Caco-2 (cell line): ENCODE measurements around the gene NDUFS4. TPM values are rescaled to one million over a fixed set of nuclear protein-coding genes. Genes with fewer than 3 reads are reported as not detected.

ENCODE experiments used
- BruUV-seq: library from RNA; stranded (reverse); fragments of 400-500 nt; replicated peaks from 2 replicates; lab custom pipeline; 2021; lab: Mats Ljungman, UMichigan
- CTCF ChIA-PET: fragments of 300-600 bp; sonication (Branson Sonifier 250); formaldehyde crosslinking; loops from one replicate; lab custom pipeline; 2022; ENCODE audit warnings: antibody characterized with exemption; lab: Charles Lee
- POLR2A ChIA-PET: fragments of 300-600 bp; sonication (Branson Sonifier 250); formaldehyde crosslinking; loops from one replicate; lab custom pipeline; 2022; ENCODE audit warnings: antibody characterized with exemption; lab: Charles Lee
- DNase-seq, 2 experiments: peaks; one replicate each; pipeline versions ENCODE4 v3.0.0 to v3.0.0-alpha.2; 2020 to 2022
- H3K27me3 ChIP-seq: replicated peaks from 2 replicates; pipeline ENCODE4 v1.6.0; 2011; ENCODE audit warnings: low read length; ENCODE audit not compliant: control insufficient read depth, insufficient read depth
- H3K36me3 ChIP-seq: 2 replicates; pipeline ENCODE4 v1.5.1; 2011; ENCODE audit warnings: low read length; ENCODE audit not compliant: control insufficient read depth, insufficient read depth
- H3K4me1 ChIP-seq: fragments of 250-450 bp; sonication (Bioruptor Pico); 2 replicates; pipeline ENCODE4 v1.5.1; 2020; ENCODE audit warnings: mild to moderate bottlenecking
- H3K4me3 ChIP-seq: 2 replicates; pipeline ENCODE4 v1.5.1; 2011; ENCODE audit warnings: low read depth, mild to moderate bottlenecking, control low read depth, low read length
- H3K9me3 ChIP-seq: fragments of 250-450 bp; sonication (Bioruptor Pico); 2 replicates; pipeline ENCODE4 v1.5.1; 2020; ENCODE audit warnings: mild to moderate bottlenecking, moderate library complexity
- H3K27ac Mint-ChIP-seq: one replicate; pipeline ENCODE4 v1.8.0; 2022; ENCODE audit warnings: mixed read lengths; ENCODE audit not compliant: unreplicated experiment
- H3K27me3 Mint-ChIP-seq: one replicate; pipeline ENCODE4 v1.8.0; 2022; ENCODE audit warnings: mixed read lengths; ENCODE audit not compliant: insufficient read depth, unreplicated experiment
- H3K36me3 Mint-ChIP-seq: one replicate; pipeline ENCODE4 v1.8.0; 2022; ENCODE audit warnings: mild to moderate bottlenecking, mixed read lengths; ENCODE audit not compliant: insufficient read depth, unreplicated experiment
- H3K4me1 Mint-ChIP-seq: one replicate; pipeline ENCODE4 v1.8.0; 2022; ENCODE audit warnings: low read depth, mixed read lengths; ENCODE audit not compliant: unreplicated experiment
- H3K4me3 Mint-ChIP-seq: one replicate; pipeline ENCODE4 v1.8.0; 2022; ENCODE audit warnings: mild to moderate bottlenecking, moderate library complexity, mixed read lengths; ENCODE audit not compliant: unreplicated experiment
- H3K9me3 Mint-ChIP-seq: one replicate; pipeline ENCODE4 v1.8.0; 2022; ENCODE audit warnings: mixed read lengths; ENCODE audit not compliant: unreplicated experiment
- intact Hi-C: fragments of 100-400 bp; cut with micrococcal nuclease; formaldehyde crosslinking; loops from one replicate; pipeline ENCODE4 v1.10.0; 2022; ENCODE audit not compliant: unreplicated experiment
- total RNA-seq: library from RNA; stranded (reverse); gene quantifications from 2 replicates; pipeline ENCODE4 v1.2.3, GENCODE V29; 2022
- TF ChIP-seq, protein P1 (sequence below), 2 experiments: fragments of 200-600 bp in 1 of 2; IDR thresholded peaks; 1 replicate in 1 of 2; 2 replicates in 1 of 2; pipeline versions ENCODE4 v1.5.1 to v1.8.0; 2011 to 2022; ENCODE audit warnings: antibody characterized with exemption in 1 of 2, control low read depth in 1 of 2, inconsistent platforms in 1 of 2, low read depth in 1 of 2, low read length in 1 of 2, mild to moderate bottlenecking in 1 of 2, moderate library complexity in 1 of 2; ENCODE audit not compliant: insufficient read depth in 1 of 2, severe bottlenecking in 1 of 2, unreplicated experiment in 1 of 2

Gene NDUFS4
- total RNA-seq, 1 experiment from 2014 or later: 103 TPM

DNA sequence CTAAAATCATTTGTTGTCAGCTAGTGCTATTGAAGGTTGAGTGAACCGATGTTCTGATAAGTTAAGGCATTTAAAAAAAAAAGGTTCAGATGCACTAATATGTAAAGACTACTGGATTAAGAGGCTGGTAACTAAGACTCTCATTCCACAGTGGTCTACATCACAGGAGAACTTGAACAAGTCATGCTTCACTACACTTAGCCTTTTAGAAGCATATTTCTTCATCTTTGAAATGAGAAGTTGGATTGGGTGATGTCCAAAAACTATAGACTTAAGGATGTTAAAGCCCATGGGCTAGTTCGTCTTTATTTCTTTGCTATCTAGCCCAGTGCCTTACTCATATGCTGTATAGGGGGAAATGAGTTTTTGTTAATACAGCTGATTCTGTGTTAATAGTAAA is 107.2 kb downstream of the NDUFS4 start:
- CTCF ChIA-PET: no interaction called here
- no peaks in the 10 kb centered on the region for H3K27me3 ChIP-seq
- no peaks in the 10 kb centered on the region for H3K9me3 Mint-ChIP-seq
- H3K27me3 Mint-ChIP-seq: no peaks in the 10 kb centered on the region
- no peaks in the 10 kb centered on the region for H3K36me3 Mint-ChIP-seq
- no peaks in the 10 kb centered on the region for H3K4me1 Mint-ChIP-seq
- intact Hi-C loops: no loop called here
- BruUV-seq: no TSS peak
- DNase-seq: no peak
- H3K9me3 ChIP-seq: no peaks in the 10 kb centered on the region
- TF ChIP-seq, protein P1, sequence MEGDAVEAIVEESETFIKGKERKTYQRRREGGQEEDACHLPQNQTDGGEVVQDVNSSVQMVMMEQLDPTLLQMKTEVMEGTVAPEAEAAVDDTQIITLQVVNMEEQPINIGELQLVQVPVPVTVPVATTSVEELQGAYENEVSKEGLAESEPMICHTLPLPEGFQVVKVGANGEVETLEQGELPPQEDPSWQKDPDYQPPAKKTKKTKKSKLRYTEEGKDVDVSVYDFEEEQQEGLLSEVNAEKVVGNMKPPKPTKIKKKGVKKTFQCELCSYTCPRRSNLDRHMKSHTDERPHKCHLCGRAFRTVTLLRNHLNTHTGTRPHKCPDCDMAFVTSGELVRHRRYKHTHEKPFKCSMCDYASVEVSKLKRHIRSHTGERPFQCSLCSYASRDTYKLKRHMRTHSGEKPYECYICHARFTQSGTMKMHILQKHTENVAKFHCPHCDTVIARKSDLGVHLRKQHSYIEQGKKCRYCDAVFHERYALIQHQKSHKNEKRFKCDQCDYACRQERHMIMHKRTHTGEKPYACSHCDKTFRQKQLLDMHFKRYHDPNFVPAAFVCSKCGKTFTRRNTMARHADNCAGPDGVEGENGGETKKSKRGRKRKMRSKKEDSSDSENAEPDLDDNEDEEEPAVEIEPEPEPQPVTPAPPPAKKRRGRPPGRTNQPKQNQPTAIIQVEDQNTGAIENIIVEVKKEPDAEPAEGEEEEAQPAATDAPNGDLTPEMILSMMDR (IDR thresholded peaks at IDR 0.05; ENCODE audit: insufficient read depth in 1 of 2, low read depth in 1 of 2, low read length in 1 of 2, severe bottlenecking in 1 of 2, unreplicated experiment in 1 of 2): no peak
- H3K27ac Mint-ChIP-seq: no peak overlapping the region
- POLR2A ChIA-PET: no interaction called here
- H3K4me1 ChIP-seq: no peaks in the 10 kb centered on the region
- H3K36me3 ChIP-seq: no peaks in the 10 kb centered on the region
- H3K4me3 ChIP-seq: no peak overlapping the region
- H3K4me3 Mint-ChIP-seq: no peak overlapping the region

DNA sequence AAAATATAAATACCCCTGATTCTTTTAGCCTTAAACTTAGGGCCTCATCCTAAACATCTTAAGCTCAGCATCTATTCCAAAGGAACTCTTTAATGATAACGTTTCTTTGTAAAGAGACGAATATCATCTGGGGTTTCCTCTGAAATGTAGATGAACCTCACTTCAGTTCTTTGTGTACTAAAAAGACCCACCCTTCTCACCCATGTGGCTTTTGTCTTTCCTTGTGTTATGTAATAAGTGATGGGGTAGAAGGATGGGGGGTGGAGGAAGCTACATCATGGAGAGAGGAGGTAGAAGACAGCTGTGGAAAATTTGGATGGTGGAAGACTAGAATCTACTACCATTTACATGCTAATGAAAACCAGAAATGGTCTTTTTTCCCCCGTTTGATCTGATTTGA is 111.0 kb downstream of the NDUFS4 start:
- Mint-ChIP-seq H3K4me1 (no peaks in the 10 kb centered on the region), H3K4me3 (no peak overlapping the region), H3K27ac (no peak overlapping the region), H3K36me3 (no peaks in the 10 kb centered on the region), H3K9me3 (no peaks in the 10 kb centered on the region), H3K27me3 (no peaks in the 10 kb centered on the region)
- DNase-seq: no peak
- TF ChIP-seq, protein P1 (IDR thresholded peaks at IDR 0.05; ENCODE audit: insufficient read depth in 1 of 2, low read depth in 1 of 2, low read length in 1 of 2, severe bottlenecking in 1 of 2, unreplicated experiment in 1 of 2): no peak
- H3K4me1 ChIP-seq: no peaks in the 10 kb centered on the region
- H3K36me3 ChIP-seq: no peaks in the 10 kb centered on the region
- intact Hi-C loops: no loop called here
- ChIA-PET CTCF (no interaction called here), POLR2A (no interaction called here)
- H3K9me3 ChIP-seq: no peaks in the 10 kb centered on the region
- no peaks in the 10 kb centered on the region for H3K27me3 ChIP-seq
- H3K4me3 ChIP-seq: no peak overlapping the region
- BruUV-seq: no TSS peak

DNA sequence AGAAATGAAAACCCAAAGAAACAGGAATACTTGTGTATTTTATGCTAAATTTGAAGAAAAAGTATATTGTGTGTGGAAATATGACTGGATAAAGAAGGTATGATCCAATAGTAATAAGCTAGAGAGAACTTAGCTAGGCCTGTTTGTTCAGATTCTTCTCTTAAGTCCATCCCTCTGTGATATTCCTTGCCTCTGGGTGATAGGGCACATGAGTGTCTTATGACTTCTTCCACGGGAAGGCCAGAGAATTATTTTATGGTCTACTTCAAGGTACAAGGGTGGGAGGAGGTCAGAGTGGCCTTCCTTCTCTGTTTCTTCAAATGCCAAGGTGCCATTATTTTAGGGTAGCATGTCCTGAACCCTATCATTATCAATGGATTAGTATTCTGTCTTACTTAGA is 113.7 kb downstream of the NDUFS4 start:
- intact Hi-C loops: no loop called here
- BruUV-seq: no TSS peak
- Mint-ChIP-seq H3K4me3 (no peak overlapping the region), H3K27ac (no peak overlapping the region), H3K9me3 (no peaks in the 10 kb centered on the region), H3K27me3 (no peaks in the 10 kb centered on the region), H3K36me3 (no peaks in the 10 kb centered on the region), H3K4me1 (no peaks in the 10 kb centered on the region)
- Histone ChIP-seq H3K4me3 (no peak overlapping the region), H3K4me1 (no peaks in the 10 kb centered on the region), H3K9me3 (no peaks in the 10 kb centered on the region), H3K27me3 (no peaks in the 10 kb centered on the region), H3K36me3 (no peaks in the 10 kb centered on the region)
- POLR2A ChIA-PET: no interaction called here
- TF ChIP-seq, protein P1 (IDR thresholded peaks at IDR 0.05; ENCODE audit: insufficient read depth in 1 of 2, low read depth in 1 of 2, low read length in 1 of 2, severe bottlenecking in 1 of 2, unreplicated experiment in 1 of 2): no peak
- CTCF ChIA-PET: no interaction called here
- DNase-seq: no peak
